Breast epithelium (tissue), 4 donors: ENCODE results near the gene PIP5KL1. TPM values are rescaled to one million over a fixed set of nuclear protein-coding genes. Genes with fewer than 3 reads are reported as not detected.

Source experiments
- DNase-seq, 2 donors: peaks; one replicate each; pipeline ENCODE4 v3.0.0-alpha.2; 2019; ENCODE audit warnings: low spot score in 2 of 2
- H3K27ac ChIP-seq, 2 donors: fragments of 200-600 bp; sonication (generic) in 1 of 2; one replicate each; pipeline ENCODE4 v1.5.1; 2016 to 2019; ENCODE audit warnings: mild to moderate bottlenecking in 1 of 2
- H3K27me3 ChIP-seq, 2 donors: fragments of 200-600 bp; sonication (generic) in 1 of 2; one replicate each; pipeline versions ENCODE4 v1.5.1 to v1.6.0; 2017 to 2019; ENCODE audit warnings: control low read depth in 1 of 2, mild to moderate bottlenecking in 1 of 2
- H3K36me3 ChIP-seq: fragments of 200-600 bp; one replicate; pipeline ENCODE4 v1.5.1; 2019
- H3K4me1 ChIP-seq, 2 donors: fragments of 200-600 bp; sonication (generic); one replicate each; pipeline ENCODE4 v1.5.1; 2016 to 2019; ENCODE audit warnings: control low read depth in 1 of 2
- H3K4me3 ChIP-seq, 3 donors: fragments of 200-600 bp; sonication (generic); 1 replicate in 2 of 3; 2 replicates in 1 of 3; pipeline ENCODE4 v1.5.1; 2016 to 2019; ENCODE audit warnings: mild to moderate bottlenecking in 3 of 3, moderate library complexity in 2 of 3
- H3K9me3 ChIP-seq, 2 donors: fragments of 200-600 bp; sonication (generic) in 1 of 2; one replicate each; pipeline ENCODE4 v1.5.1; 2016 to 2019; ENCODE audit warnings: control low read depth in 1 of 2
- CTCF ChIP-seq, 3 donors: fragments of 450-650 bp; IDR thresholded peaks; one replicate each; pipeline ENCODE4 v1.5.1; 2016 to 2017; ENCODE audit warnings: antibody characterized with exemption in 3 of 3, mild to moderate bottlenecking in 3 of 3, moderate library complexity in 3 of 3
- POLR2A ChIP-seq: fragments of 450-650 bp; IDR thresholded peaks from one replicate; pipeline ENCODE4 v1.6.1; 2016; ENCODE audit warnings: antibody characterized with exemption, mild to moderate bottlenecking, moderate library complexity
- POLR2AphosphoS5 ChIP-seq, 3 donors: sonication (generic); formaldehyde crosslinking; IDR thresholded peaks; one replicate each; pipeline ENCODE4 v1.6.1; 2017; ENCODE audit warnings: antibody characterized with exemption in 3 of 3
- intact Hi-C: fragments of 100-400 bp; cut with DNase I; formaldehyde crosslinking; loops from one replicate; pipeline ENCODE4 v1.15.1; 2023; ENCODE audit warnings: low total_unique reads
- total RNA-seq, 3 donors: library from RNA; depleted of rRNA; stranded (reverse); fragments of >200 nt; gene quantifications; one replicate each; pipeline ENCODE4 v1.1.0, GENCODE V29; 2016

Gene PIP5KL1
- total RNA-seq, 3 donors from 2014 or later, result 2.2 to 10.1 (median 5.2) TPM

- Histone ChIP-seq H3K4me1 (peaks cover 0 to 6% of the 10 kb centered on the region in 2 donors), H3K27ac (no peak overlapping the region), H3K9me3 (peaks cover 4 to 12% of the 10 kb centered on the region in 2 donors), H3K36me3 (peaks cover 21% of the 10 kb centered on the region), H3K4me3 (no peak overlapping the region), H3K27me3 (no peaks in the 10 kb centered on the region)
- intact Hi-C loops, result no loop called here
- DNase-seq, result no peak
- TF ChIP-seq POLR2A (no peak), POLR2AphosphoS5 (IDR thresholded peaks at IDR 0.05) (no peak), CTCF (IDR thresholded peaks at IDR 0.05) (no peak)
These were observed 37.7 kb downstream of the PIP5KL1 start for GRCh38 chr9:127892831-127893230.

GRCh38 chr9:127890053-127890452, 40.5 kb downstream of the PIP5KL1 start:
- Histone ChIP-seq H3K36me3 (peaks cover 21% of the 10 kb centered on the region), H3K4me3 (no peak overlapping the region), H3K27me3 (no peaks in the 10 kb centered on the region), H3K4me1 (no peaks in the 10 kb centered on the region), H3K27ac (no peak overlapping the region), H3K9me3 (peaks cover 4 to 12% of the 10 kb centered on the region in 2 donors)
- intact Hi-C loops, result no loop called here
- DNase-seq, result no peak
- no peak for TF ChIP-seq POLR2A
- no peak for TF ChIP-seq POLR2AphosphoS5 (IDR thresholded peaks at IDR 0.05)
- TF ChIP-seq CTCF (IDR thresholded peaks at IDR 0.05), result no peak

DNA sequence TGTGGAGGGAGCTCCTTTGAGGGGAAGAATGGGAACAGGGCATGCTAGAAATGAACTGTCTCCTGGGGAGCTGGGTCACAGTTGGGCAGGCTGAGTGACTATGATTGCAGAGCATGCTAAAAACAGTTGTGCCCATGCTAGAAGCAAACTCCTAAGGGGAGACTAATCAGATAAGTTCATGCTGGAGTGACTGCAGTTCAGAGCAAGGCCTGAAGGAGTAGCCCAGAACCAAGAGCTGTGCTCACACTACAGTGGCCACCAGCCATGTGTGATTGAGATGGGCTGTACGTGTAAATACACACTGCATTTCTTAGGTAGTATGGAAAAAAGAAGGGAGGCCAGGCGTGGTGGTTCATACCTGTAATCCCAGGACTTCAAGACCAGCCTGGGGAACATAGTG, 42.8 kb downstream of the PIP5KL1 start:
- H3K4me3 ChIP-seq, result no peak overlapping the region
- TF ChIP-seq CTCF (IDR thresholded peaks at IDR 0.05) (no peak), POLR2A (no peak), POLR2AphosphoS5 (IDR thresholded peaks at IDR 0.05) (no peak)
- no peak overlapping the region for H3K27ac ChIP-seq
- peaks cover 0 to 3% of the 10 kb centered on the region in 2 donors for H3K4me1 ChIP-seq
- peaks cover 2% of the 10 kb centered on the region in 2 donors for H3K9me3 ChIP-seq
- intact Hi-C loops, result no loop called here
- DNase-seq, result no peak
- H3K36me3 ChIP-seq, result peaks cover 9% of the 10 kb centered on the region
- no peaks in the 10 kb centered on the region for H3K27me3 ChIP-seq

DNA sequence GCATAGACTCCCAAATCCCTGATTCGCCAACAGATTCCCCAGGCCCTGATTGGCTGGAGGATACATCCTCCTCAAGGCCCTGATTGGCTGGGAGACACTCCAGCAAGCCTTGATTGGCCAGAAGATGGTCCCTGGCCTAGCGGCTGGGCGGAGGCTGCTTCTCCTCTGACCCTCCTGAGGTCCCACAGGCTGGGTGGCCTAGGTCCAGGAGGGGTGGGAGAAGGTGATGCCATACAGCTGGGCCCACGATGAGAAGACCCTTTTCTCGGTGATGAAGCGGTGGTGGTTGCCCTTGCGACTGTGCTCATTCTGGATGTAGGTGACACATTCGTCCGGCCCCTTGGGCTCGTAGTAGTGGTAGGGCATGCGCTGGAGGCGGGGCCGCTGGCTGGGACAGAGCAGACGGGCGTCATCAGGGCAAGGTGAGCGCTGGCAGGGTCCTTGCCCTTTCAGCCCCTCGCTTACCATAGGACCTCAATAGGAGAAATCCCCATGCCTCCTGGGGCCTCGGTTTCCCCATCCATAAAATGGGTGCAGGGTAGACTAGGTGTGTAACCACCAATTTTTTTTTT, 44.1 kb downstream of the PIP5KL1 start:
- TF ChIP-seq POLR2AphosphoS5 (IDR thresholded peaks at IDR 0.05) (no peak), POLR2A (no peak)
- H3K36me3 ChIP-seq, result peaks cover 9% of the 10 kb centered on the region
- intact Hi-C loops, result no loop called here

GRCh38 chr9:127885508-127886281, 44.9 kb downstream of the PIP5KL1 start:
- no peaks in the 10 kb centered on the region for H3K27me3 ChIP-seq
- peak overlapping the region; percentile 17 to 71 for H3K27ac ChIP-seq
- H3K4me3 ChIP-seq, result no peak overlapping the region
- H3K9me3 ChIP-seq, result no peaks in the 10 kb centered on the region
- H3K4me1 ChIP-seq, result peaks cover 0 to 3% of the 10 kb centered on the region in 2 donors
- TF ChIP-seq CTCF (IDR thresholded peaks at IDR 0.05) (no peak), POLR2AphosphoS5 (IDR thresholded peaks at IDR 0.05) (no peak), POLR2A (no peak)
- peaks cover 9% of the 10 kb centered on the region for H3K36me3 ChIP-seq
- no peak for DNase-seq
- intact Hi-C loops, result no loop called here

More for the DNA sequence above, 44.1 kb downstream of the PIP5KL1 start:
- Histone ChIP-seq H3K27me3 (no peaks in the 10 kb centered on the region), H3K4me3 (no peak overlapping the region), H3K9me3 (no peaks in the 10 kb centered on the region), H3K4me1 (peaks cover 0 to 3% of the 10 kb centered on the region in 2 donors), H3K27ac (peak overlapping the region in 1 of 2 donors; percentile 71)
- no peak for DNase-seq
